C4-2B (cell line): ENCODE data around the gene C1S.

ENCODE experiments used
- CTCF ChIP-seq: fragments of 450-650 bp; conservative IDR thresholded peaks from 2 replicates; pipeline ENCODE4 v1.5.1; 2017; ENCODE audit warnings: mild to moderate bottlenecking
- ZFX ChIP-seq: fragments of 450-650 bp; IDR thresholded peaks from 2 replicates; pipeline ENCODE4 v1.6.1; 2017

DNA sequence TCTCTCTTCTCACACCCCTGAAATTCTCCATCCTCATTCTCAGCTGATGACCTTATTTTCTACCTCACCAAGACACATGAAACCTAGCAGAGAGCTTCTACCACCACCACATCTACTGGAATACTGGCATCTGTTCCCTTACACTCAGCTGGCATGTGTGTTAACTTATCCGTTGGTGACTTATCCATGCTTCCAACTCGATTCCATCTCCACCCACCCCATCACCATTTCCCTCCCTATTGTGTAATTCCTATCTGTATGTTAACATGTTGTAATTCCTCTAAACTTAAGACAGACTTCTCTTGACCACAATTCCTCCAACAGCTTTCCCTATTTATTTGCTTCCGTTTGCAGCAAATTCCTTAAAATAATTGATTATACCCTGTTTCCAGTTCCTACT, 15.4 kb downstream of the C1S start:
- TF ChIP-seq CTCF (no peak), ZFX (no peak)
